GM12874 (cell line): Measurements from ENCODE around the gene GPN2.

ENCODE experiments used
- TF ChIP-seq, protein P1 (sequence below): IDR thresholded peaks from 2 replicates; pipeline ENCODE4 v1.5.1; 2011; ENCODE audit warnings: low read depth, mild to moderate bottlenecking, control low read depth, low read length, moderate library complexity; ENCODE audit not compliant: insufficient read depth

Gene GPN2

DNA sequence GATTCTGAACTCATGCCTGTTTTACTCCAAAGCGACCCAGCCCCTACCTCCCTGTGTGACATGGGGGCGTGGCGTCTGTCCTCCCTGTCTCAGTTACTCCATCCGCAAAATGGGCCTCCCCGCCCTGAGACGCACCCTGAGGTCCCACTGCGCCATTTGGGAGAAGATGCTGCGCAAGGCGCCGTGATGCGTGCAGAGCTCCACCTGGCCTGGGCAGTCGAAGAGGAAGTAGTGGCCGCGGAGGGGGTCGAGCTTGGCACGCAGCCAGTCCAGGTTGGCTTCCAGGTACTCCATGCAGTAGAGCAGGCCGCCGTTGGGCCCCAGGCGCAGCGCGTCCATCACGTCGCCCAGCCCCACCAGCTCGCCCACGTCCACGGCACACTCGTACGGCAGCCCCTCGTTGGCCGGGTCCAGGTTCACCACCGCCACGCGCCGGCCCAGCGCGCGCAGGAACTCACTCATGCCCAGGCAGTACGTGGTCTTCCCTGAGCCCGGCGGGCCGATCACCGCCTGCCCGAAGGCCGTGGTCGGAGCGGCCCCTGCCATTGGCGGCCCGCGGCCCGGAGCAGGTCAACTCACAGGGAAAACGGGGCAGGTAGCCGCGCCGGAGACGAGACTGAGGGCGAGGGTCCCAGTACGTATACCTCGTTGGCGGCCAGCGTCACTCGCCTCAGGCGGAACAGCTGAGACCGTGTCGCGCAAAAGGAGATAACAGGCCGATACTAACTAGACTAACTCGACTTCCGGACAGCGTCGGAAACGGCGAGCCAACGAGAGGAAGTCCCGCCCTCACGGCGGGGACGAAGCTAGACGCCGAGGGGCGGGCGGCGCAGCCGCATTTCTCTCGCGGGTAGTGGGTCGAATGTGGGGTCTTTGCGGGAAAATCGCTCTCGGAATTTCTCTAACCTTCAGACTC, at the start of gene GPN2:
Gene GPN2 (minus strand): TSS at position 733 of the 916 bp plus-strand sequence. CDS start 187 bp downstream, at position 546.
- TF ChIP-seq, protein P1, sequence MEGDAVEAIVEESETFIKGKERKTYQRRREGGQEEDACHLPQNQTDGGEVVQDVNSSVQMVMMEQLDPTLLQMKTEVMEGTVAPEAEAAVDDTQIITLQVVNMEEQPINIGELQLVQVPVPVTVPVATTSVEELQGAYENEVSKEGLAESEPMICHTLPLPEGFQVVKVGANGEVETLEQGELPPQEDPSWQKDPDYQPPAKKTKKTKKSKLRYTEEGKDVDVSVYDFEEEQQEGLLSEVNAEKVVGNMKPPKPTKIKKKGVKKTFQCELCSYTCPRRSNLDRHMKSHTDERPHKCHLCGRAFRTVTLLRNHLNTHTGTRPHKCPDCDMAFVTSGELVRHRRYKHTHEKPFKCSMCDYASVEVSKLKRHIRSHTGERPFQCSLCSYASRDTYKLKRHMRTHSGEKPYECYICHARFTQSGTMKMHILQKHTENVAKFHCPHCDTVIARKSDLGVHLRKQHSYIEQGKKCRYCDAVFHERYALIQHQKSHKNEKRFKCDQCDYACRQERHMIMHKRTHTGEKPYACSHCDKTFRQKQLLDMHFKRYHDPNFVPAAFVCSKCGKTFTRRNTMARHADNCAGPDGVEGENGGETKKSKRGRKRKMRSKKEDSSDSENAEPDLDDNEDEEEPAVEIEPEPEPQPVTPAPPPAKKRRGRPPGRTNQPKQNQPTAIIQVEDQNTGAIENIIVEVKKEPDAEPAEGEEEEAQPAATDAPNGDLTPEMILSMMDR, result no peak

DNA sequence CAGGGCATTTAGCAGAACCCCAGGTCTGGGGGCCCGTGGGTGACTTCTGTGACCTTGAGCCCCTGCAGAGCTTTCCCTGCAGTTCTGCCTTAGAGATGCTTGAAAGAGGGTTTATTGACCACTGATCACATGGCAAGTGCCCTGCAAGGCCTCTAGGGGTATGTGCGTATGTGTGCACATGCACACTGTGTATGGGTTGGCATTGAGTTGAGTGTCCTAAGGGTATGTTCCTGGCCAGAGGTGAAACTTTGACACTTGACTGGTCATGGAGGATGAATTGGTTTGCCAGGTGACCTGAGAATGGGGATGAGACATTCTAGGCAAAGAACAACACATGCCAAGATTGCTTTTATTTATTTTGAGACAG, 48.6 kb upstream of the GPN2 start:
- TF ChIP-seq, protein P1, result no peak

GRCh38 chr1:26938004-26938658, 48.0 kb upstream of the GPN2 start:
- TF ChIP-seq, protein P1, result no peak

GRCh38 chr1:26936823-26937222, 46.7 kb upstream of the GPN2 start:
- TF ChIP-seq, protein P1, result no peak

GRCh38 chr1:26932531-26932930, 42.4 kb upstream of the GPN2 start:
- TF ChIP-seq, protein P1, result no peak

DNA sequence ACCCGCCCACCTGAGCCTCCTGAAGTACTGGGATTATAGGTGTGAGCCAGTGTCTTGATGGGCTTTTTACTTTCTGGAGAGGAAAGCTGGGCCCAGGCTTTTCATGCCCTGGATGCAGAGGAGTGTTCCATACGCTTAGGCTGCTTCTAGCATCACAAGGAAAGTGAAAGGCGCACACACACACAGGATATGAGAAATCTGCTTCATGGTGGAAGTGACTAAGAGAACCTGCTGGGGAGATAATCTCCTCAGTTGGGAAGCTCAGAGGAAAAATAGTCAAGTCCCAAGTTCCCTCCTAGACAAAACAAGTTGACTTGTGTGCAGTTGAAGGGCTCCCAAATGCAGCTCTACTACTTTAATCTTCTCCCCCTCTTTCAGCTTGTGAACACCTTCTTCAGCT, 33.6 kb upstream of the GPN2 start:
- TF ChIP-seq, protein P1, result no peak

DNA sequence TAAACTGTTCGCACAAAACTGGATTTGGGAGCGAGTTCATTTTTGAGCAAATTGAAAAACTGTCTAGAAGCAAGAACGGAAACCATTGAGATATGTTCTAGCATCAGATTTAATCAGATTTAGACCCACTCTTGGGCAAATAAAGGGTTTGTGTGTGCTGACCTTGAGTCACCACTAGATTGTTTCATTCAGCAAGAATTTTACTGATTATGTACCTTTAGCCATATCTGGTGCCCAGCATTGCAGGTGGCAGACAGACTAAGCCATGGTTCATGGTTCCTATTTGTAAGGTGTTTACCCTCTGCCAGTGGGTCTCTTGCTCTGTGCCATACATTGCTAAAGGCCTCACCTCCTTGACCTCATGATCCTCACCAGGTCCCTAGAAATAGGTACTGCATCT, 32.8 kb upstream of the GPN2 start:
- TF ChIP-seq, protein P1, result no peak
